ENCODE measurements around the gene IL18. TPM values are rescaled to one million over a fixed set of nuclear protein-coding genes. Genes with fewer than 3 reads are reported as not detected.

Gene IL18
- total RNA-seq: 1.4 and 2.9 TPM in 2 replicates
- long read RNA-seq, partial matches to known transcripts: 0 of 1 reads
- long read RNA-seq, other reads (novel, unspliced or antisense): 1 of 1 reads

DNA sequence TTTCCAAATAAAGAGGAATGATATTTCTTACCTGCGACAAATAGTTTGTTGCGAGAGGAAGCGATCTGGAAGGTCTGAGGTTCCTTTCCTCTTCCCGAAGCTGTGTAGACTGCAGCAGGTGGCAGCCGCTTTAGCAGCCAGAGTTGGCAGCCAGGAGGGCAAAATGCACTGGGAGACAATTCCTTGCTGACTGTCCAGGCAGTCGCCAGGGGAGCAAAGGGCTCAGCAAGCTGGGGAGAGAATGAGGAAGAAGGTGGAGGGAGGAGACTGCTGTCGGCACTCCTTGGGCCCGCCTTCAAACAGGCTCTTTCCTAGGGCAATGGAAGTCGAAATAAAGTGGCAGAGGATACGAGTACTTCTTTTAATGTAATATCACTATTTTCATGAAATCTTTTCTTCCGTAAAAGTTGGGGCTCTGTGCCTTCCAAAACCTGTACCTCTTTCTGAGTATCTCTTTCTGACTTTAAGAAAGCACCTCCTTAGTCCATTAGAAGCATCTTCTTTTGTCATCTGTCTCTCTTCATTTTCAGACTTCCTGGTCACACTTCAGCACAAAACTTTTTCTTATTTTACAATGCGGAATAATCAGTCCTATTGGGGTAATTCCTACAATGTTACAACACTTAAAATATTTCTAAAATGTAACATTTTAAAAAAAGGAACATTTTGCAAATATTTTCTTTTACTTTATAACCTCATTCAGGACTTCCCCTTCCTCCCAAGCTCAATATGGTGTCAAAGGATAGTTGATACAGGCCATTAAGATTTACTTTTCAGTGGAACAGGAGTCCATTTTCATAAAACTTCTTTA, at the start of gene IL18:
Gene IL18, minus strand, starts transcription at position 220 of the 811 bp plus-strand sequence. CDS start 9,041 bp downstream, outside the sequence.
- Mint-ChIP-seq H3K4me3 (ENCODE audit: low read depth) (no peak within 1 kb of the TSS), H3K36me3 (ENCODE audit: insufficient read depth) (no peaks in the 10 kb centered on the region), H3K4me1 (ENCODE audit: low read depth) (peaks cover 8% of the 10 kb centered on the region), H3K27ac (no peak within 1 kb of the TSS), H3K27me3 (no peaks in the 10 kb centered on the region), H3K9me3 (ENCODE audit: low read depth) (no peaks in the 10 kb centered on the region)
- TF ChIP-seq, protein P1, sequence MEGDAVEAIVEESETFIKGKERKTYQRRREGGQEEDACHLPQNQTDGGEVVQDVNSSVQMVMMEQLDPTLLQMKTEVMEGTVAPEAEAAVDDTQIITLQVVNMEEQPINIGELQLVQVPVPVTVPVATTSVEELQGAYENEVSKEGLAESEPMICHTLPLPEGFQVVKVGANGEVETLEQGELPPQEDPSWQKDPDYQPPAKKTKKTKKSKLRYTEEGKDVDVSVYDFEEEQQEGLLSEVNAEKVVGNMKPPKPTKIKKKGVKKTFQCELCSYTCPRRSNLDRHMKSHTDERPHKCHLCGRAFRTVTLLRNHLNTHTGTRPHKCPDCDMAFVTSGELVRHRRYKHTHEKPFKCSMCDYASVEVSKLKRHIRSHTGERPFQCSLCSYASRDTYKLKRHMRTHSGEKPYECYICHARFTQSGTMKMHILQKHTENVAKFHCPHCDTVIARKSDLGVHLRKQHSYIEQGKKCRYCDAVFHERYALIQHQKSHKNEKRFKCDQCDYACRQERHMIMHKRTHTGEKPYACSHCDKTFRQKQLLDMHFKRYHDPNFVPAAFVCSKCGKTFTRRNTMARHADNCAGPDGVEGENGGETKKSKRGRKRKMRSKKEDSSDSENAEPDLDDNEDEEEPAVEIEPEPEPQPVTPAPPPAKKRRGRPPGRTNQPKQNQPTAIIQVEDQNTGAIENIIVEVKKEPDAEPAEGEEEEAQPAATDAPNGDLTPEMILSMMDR (IDR thresholded peaks at IDR 0.05; ENCODE audit: unreplicated experiment): no peak
- DNase-seq (ENCODE audit: low spot score, unreplicated experiment): no peak

DNA sequence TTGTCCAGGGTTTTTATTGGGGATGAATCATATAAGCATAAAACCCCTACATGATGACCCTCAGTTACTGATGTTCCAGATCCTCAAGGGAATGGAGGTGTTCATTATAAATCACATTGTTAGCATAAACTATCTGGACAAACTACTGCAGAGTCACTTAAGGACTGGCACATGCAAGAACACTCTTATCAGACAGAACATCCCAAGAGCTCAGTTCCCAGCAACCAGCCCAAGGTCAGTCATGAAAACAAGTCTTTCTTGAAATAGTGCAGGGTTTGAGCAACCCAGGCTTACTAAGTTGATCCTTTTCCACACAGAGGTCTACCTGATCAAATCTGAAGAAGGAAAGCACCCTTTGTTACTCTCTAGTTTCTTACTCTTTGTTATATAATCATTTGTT, 48.8 kb upstream of the IL18 start:
- no peak for DNase-seq (ENCODE audit: low spot score, unreplicated experiment)
- no peak overlapping the region for H3K27ac Mint-ChIP-seq
- H3K27me3 Mint-ChIP-seq: peaks cover 4% of the 10 kb centered on the region
- H3K9me3 Mint-ChIP-seq (ENCODE audit: low read depth): no peaks in the 10 kb centered on the region
- no peak overlapping the region for H3K4me3 Mint-ChIP-seq (ENCODE audit: low read depth)
- no peaks in the 10 kb centered on the region for H3K36me3 Mint-ChIP-seq (ENCODE audit: insufficient read depth)
- TF ChIP-seq, protein P1 (IDR thresholded peaks at IDR 0.05; ENCODE audit: unreplicated experiment): no peak
- H3K4me1 Mint-ChIP-seq (ENCODE audit: low read depth): peaks cover 6% of the 10 kb centered on the region

DNA sequence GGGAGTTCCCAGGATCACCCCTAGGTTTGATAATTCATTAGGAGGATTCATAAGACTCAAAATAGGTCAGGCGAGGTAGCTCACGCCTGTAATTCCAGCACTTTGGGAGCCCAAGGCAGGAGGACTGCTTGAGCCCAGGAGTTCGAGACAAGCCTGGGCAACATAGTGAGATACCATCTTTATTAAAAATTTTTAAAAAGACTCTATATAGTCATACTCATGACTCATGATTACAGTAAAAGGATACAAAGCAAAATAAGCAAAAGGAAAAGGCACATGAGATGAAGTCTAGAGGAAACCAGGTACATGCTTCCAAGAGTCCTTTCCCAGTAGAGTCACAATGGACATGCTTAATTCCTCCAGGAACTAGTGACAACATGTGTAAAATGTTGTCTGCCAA, 48.4 kb upstream of the IL18 start:
- Mint-ChIP-seq H3K4me1 (ENCODE audit: low read depth) (peaks cover 6% of the 10 kb centered on the region), H3K27ac (no peak overlapping the region), H3K27me3 (peaks cover 4% of the 10 kb centered on the region), H3K4me3 (ENCODE audit: low read depth) (no peak overlapping the region), H3K9me3 (ENCODE audit: low read depth) (no peaks in the 10 kb centered on the region), H3K36me3 (ENCODE audit: insufficient read depth) (no peaks in the 10 kb centered on the region)
- no peak for DNase-seq (ENCODE audit: low spot score, unreplicated experiment)
- TF ChIP-seq, protein P1 (IDR thresholded peaks at IDR 0.05; ENCODE audit: unreplicated experiment): no peak

DNA sequence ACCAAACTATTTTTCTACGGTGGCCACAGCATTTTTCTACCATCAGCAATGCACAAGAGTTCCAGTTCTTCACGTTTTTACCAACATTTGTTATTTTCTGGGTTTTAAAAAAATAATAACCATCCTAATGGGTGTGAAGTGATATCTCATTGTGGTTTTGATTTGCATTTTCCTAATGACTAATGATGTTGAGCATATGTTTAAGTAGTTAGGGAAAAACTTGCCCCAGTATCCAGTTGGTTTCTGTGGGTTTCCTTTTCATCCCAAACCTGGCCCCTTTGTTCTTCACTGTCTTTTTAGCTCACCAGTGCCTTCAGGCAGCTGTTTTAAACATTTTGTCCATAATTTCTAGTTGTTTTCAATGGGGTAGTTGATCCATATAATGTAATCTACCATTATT, 47.6 kb upstream of the IL18 start:
- H3K4me1 Mint-ChIP-seq (ENCODE audit: low read depth): peaks cover 2% of the 10 kb centered on the region
- H3K9me3 Mint-ChIP-seq (ENCODE audit: low read depth): peaks cover 4% of the 10 kb centered on the region
- peaks cover 4% of the 10 kb centered on the region for H3K36me3 Mint-ChIP-seq (ENCODE audit: insufficient read depth)
- H3K4me3 Mint-ChIP-seq (ENCODE audit: low read depth): no peak overlapping the region
- H3K27me3 Mint-ChIP-seq: peaks cover 4% of the 10 kb centered on the region
- TF ChIP-seq, protein P1 (IDR thresholded peaks at IDR 0.05; ENCODE audit: unreplicated experiment): no peak
- no peak for DNase-seq (ENCODE audit: low spot score, unreplicated experiment)
- no peak overlapping the region for H3K27ac Mint-ChIP-seq

DNA sequence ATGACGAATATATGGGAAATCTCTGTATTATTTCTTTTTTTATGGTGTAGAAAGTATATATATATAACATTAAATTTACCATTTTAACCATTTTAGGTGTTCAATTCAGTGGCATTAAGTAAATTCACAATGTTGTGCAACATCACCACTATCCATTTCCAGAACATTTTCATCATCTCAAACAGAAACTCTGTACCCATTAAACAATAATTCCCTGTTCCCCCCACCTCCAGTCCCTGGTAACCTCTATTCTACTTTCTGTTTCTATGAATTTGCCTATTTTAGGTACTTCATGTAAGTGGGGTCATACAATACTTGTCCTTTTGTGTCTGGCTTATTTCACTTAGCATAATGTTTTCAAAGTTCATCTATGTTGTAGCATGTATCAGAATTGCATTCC, 47.0 kb upstream of the IL18 start:
- DNase-seq (ENCODE audit: low spot score, unreplicated experiment): no peak
- H3K4me3 Mint-ChIP-seq (ENCODE audit: low read depth): no peak overlapping the region
- no peaks in the 10 kb centered on the region for H3K4me1 Mint-ChIP-seq (ENCODE audit: low read depth)
- TF ChIP-seq, protein P1 (IDR thresholded peaks at IDR 0.05; ENCODE audit: unreplicated experiment): no peak
- H3K36me3 Mint-ChIP-seq (ENCODE audit: insufficient read depth): peaks cover 5% of the 10 kb centered on the region
- no peak overlapping the region for H3K27ac Mint-ChIP-seq
- peaks cover 4% of the 10 kb centered on the region for H3K27me3 Mint-ChIP-seq
- H3K9me3 Mint-ChIP-seq (ENCODE audit: low read depth): peaks cover 4% of the 10 kb centered on the region

Data from progenitor cell of endocrine pancreas (in vitro differentiated cells).